ENCODE results near the gene FOXL2NB.
A peak's percentile ranks its signal among the peaks of the same experiment; 100 is the strongest.

FOXL2NB gene

GRCh38 chr3:138946663-138947494 lies at the start of gene FOXL2NB, which contains the start of gene FOXL2:
Gene FOXL2NB (plus strand): TSS chr3:138947217. CDS start chr3:138947365, 148 bp downstream.
Gene FOXL2 (minus strand): TSS chr3:138947137. CDS start chr3:138946722, 415 bp downstream.
- Histone ChIP-seq H3K4me3 (ENCODE audit: low read depth, low read length) (peak within 1 kb of the TSS; percentile 81), H3K79me2 (ENCODE audit: control insufficient read depth, insufficient read depth, low read length, unreplicated experiment) (no peaks in the 10 kb centered on the region), H3K27ac (ENCODE audit: low read depth, low read length) (no peak within 1 kb of the TSS), H2AFZ (ENCODE audit: low read length, unreplicated experiment) (peak within 1 kb of the TSS; percentile 82), H3K4me1 (ENCODE audit: control insufficient read depth, insufficient read depth, low read length, unreplicated experiment) (no peaks in the 10 kb centered on the region), H3K27me3 (ENCODE audit: insufficient read depth, low read length) (peaks cover 98% of the 10 kb centered on the region), H3K36me3 (ENCODE audit: insufficient read depth, low read length) (no peaks in the 10 kb centered on the region)

DNA sequence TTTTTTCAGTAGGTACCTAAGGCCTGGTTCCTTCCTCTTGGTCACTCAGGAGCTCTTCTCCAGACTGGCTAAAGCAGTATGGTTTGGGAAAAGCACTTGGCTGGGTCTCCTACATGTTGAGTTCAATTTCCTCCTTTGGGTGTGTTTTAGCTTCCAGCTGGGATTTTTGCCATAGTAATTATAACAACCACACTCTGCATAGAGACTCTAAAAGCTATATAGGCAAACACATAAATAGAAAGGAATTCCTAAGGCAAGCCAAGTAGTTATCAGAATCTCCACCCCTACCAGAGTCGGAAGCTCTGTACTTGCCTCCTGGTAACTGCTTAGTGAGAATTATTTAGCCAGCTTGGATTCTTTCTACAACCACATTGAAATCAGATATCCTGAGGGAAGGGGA lies 48.7 kb upstream of the FOXL2NB start:
- Histone ChIP-seq H3K27ac (ENCODE audit: low read depth, low read length) (no peak overlapping the region), H3K27me3 (ENCODE audit: insufficient read depth, low read length) (no peaks in the 10 kb centered on the region), H3K36me3 (ENCODE audit: insufficient read depth, low read length) (no peaks in the 10 kb centered on the region), H2AFZ (ENCODE audit: low read length, unreplicated experiment) (no peak overlapping the region), H3K4me1 (ENCODE audit: control insufficient read depth, insufficient read depth, low read length, unreplicated experiment) (no peaks in the 10 kb centered on the region), H3K79me2 (ENCODE audit: control insufficient read depth, insufficient read depth, low read length, unreplicated experiment) (no peaks in the 10 kb centered on the region), H3K4me3 (ENCODE audit: low read depth, low read length) (no peak overlapping the region)

DNA sequence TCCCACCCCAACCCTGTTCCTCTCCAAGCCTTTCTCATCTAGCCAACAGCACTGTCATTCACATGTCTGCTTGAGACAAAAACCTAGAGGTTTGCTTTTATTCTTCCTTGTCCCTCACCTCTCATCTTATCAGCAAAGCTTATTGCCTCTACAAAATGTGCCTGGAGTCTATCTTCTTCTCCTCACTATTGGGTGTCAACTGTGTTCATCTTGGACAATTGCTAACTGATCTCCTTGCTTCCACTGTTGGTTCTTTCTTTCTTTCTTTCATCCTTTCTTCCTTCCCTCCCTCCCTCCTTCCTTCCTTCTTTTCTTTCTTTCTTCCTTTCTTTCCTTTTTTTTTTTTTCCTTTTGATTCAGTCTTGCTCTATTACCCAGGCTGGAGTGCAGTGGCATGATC lies 48.3 kb upstream of the FOXL2NB start:
- H3K27me3 ChIP-seq (ENCODE audit: insufficient read depth, low read length) = no peaks in the 10 kb centered on the region
- no peaks in the 10 kb centered on the region for H3K79me2 ChIP-seq (ENCODE audit: control insufficient read depth, insufficient read depth, low read length, unreplicated experiment)
- H3K36me3 ChIP-seq (ENCODE audit: insufficient read depth, low read length) = no peaks in the 10 kb centered on the region
- H3K4me1 ChIP-seq (ENCODE audit: control insufficient read depth, insufficient read depth, low read length, unreplicated experiment) = no peaks in the 10 kb centered on the region
- no peak overlapping the region for H2AFZ ChIP-seq (ENCODE audit: low read length, unreplicated experiment)
- H3K4me3 ChIP-seq (ENCODE audit: low read depth, low read length) = no peak overlapping the region
- no peak overlapping the region for H3K27ac ChIP-seq (ENCODE audit: low read depth, low read length)

- Histone ChIP-seq H3K79me2 (ENCODE audit: control insufficient read depth, insufficient read depth, low read length, unreplicated experiment) (no peaks in the 10 kb centered on the region), H3K27me3 (ENCODE audit: insufficient read depth, low read length) (no peaks in the 10 kb centered on the region), H3K27ac (ENCODE audit: low read depth, low read length) (no peak overlapping the region), H3K4me3 (ENCODE audit: low read depth, low read length) (no peak overlapping the region), H2AFZ (ENCODE audit: low read length, unreplicated experiment) (no peak overlapping the region), H3K36me3 (ENCODE audit: insufficient read depth, low read length) (no peaks in the 10 kb centered on the region), H3K4me1 (ENCODE audit: control insufficient read depth, insufficient read depth, low read length, unreplicated experiment) (no peaks in the 10 kb centered on the region)
Observed at GRCh38 chr3:138899351-138899991, 47.5 kb upstream of the FOXL2NB start.

- Histone ChIP-seq H3K4me1 (ENCODE audit: control insufficient read depth, insufficient read depth, low read length, unreplicated experiment) (no peaks in the 10 kb centered on the region), H3K79me2 (ENCODE audit: control insufficient read depth, insufficient read depth, low read length, unreplicated experiment) (no peaks in the 10 kb centered on the region), H3K27ac (ENCODE audit: low read depth, low read length) (no peak overlapping the region), H3K36me3 (ENCODE audit: insufficient read depth, low read length) (no peaks in the 10 kb centered on the region), H2AFZ (ENCODE audit: low read length, unreplicated experiment) (no peak overlapping the region), H3K27me3 (ENCODE audit: insufficient read depth, low read length) (no peaks in the 10 kb centered on the region), H3K4me3 (ENCODE audit: low read depth, low read length) (no peak overlapping the region)
Observed at GRCh38 chr3:138901567-138901966, 45.5 kb upstream of the FOXL2NB start.

DNA sequence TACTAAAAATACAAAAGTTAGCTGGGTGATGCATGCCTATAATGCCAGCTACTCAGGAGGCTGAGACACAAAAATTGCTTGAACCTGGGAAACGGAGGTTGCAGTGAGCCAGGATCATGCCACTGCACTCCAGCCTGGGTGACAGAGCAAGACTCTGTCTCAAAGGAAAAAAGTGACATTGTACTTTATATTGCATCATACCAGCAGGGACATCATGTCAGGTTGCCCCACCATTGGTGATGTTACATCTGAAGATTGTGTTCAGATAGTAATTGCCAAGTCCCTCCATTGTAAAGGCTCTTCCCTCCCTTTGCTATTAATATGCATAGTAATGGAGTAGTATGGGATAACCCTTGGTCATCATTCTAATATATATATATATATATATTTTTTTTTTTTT lies 44.8 kb upstream of the FOXL2NB start:
- H2AFZ ChIP-seq (ENCODE audit: low read length, unreplicated experiment) = no peak overlapping the region
- H3K27me3 ChIP-seq (ENCODE audit: insufficient read depth, low read length) = no peaks in the 10 kb centered on the region
- H3K36me3 ChIP-seq (ENCODE audit: insufficient read depth, low read length) = no peaks in the 10 kb centered on the region
- H3K27ac ChIP-seq (ENCODE audit: low read depth, low read length) = no peak overlapping the region
- no peaks in the 10 kb centered on the region for H3K79me2 ChIP-seq (ENCODE audit: control insufficient read depth, insufficient read depth, low read length, unreplicated experiment)
- H3K4me3 ChIP-seq (ENCODE audit: low read depth, low read length) = no peak overlapping the region
- H3K4me1 ChIP-seq (ENCODE audit: control insufficient read depth, insufficient read depth, low read length, unreplicated experiment) = no peaks in the 10 kb centered on the region

- Histone ChIP-seq H3K4me1 (ENCODE audit: control insufficient read depth, insufficient read depth, low read length, unreplicated experiment) (no peaks in the 10 kb centered on the region), H3K27me3 (ENCODE audit: insufficient read depth, low read length) (no peaks in the 10 kb centered on the region), H3K79me2 (ENCODE audit: control insufficient read depth, insufficient read depth, low read length, unreplicated experiment) (no peaks in the 10 kb centered on the region), H3K4me3 (ENCODE audit: low read depth, low read length) (no peak overlapping the region), H3K36me3 (ENCODE audit: insufficient read depth, low read length) (no peaks in the 10 kb centered on the region), H3K27ac (ENCODE audit: low read depth, low read length) (no peak overlapping the region), H2AFZ (ENCODE audit: low read length, unreplicated experiment) (no peak overlapping the region)
Observed at GRCh38 chr3:138907539-138907938, 39.5 kb upstream of the FOXL2NB start.

GRCh38 chr3:138908846-138909245 lies 38.2 kb upstream of the FOXL2NB start:
- H3K27ac ChIP-seq (ENCODE audit: low read depth, low read length) = no peak overlapping the region
- H3K4me1 ChIP-seq (ENCODE audit: control insufficient read depth, insufficient read depth, low read length, unreplicated experiment) = no peaks in the 10 kb centered on the region
- no peak overlapping the region for H2AFZ ChIP-seq (ENCODE audit: low read length, unreplicated experiment)
- H3K36me3 ChIP-seq (ENCODE audit: insufficient read depth, low read length) = no peaks in the 10 kb centered on the region
- no peaks in the 10 kb centered on the region for H3K27me3 ChIP-seq (ENCODE audit: insufficient read depth, low read length)
- H3K79me2 ChIP-seq (ENCODE audit: control insufficient read depth, insufficient read depth, low read length, unreplicated experiment) = no peaks in the 10 kb centered on the region
- no peak overlapping the region for H3K4me3 ChIP-seq (ENCODE audit: low read depth, low read length)

- Histone ChIP-seq H3K79me2 (ENCODE audit: control insufficient read depth, insufficient read depth, low read length, unreplicated experiment) (no peaks in the 10 kb centered on the region), H3K27me3 (ENCODE audit: insufficient read depth, low read length) (no peaks in the 10 kb centered on the region), H3K4me1 (ENCODE audit: control insufficient read depth, insufficient read depth, low read length, unreplicated experiment) (peaks cover 4% of the 10 kb centered on the region), H3K36me3 (ENCODE audit: insufficient read depth, low read length) (no peaks in the 10 kb centered on the region), H3K4me3 (ENCODE audit: low read depth, low read length) (no peak overlapping the region), H2AFZ (ENCODE audit: low read length, unreplicated experiment) (no peak overlapping the region), H3K27ac (ENCODE audit: low read depth, low read length) (no peak overlapping the region)
Observed at GRCh38 chr3:138909904-138910303, 37.1 kb upstream of the FOXL2NB start.

DNA sequence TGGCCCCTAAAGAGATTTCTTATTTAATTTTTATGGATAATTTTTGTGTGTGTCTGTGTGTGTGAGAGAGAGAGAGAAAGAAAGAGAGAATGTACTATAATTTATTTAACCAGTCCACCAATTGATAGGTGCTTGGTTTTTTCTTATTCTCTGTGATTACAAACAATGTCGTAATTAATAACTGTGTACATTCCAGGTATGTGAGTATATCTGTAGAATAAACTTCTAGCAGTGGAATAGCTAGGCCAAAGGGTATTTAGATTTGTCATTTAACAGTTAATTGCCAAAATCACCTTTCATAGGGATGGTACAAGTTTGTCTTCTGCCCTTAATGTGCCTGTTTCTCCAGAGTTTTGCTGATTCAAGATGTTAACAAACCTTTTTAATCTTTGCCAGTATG lies 35.4 kb upstream of the FOXL2NB start:
- H3K27ac ChIP-seq (ENCODE audit: low read depth, low read length) = no peak overlapping the region
- no peak overlapping the region for H3K4me3 ChIP-seq (ENCODE audit: low read depth, low read length)
- H3K27me3 ChIP-seq (ENCODE audit: insufficient read depth, low read length) = no peaks in the 10 kb centered on the region
- peaks cover 9% of the 10 kb centered on the region for H3K4me1 ChIP-seq (ENCODE audit: control insufficient read depth, insufficient read depth, low read length, unreplicated experiment)
- no peaks in the 10 kb centered on the region for H3K79me2 ChIP-seq (ENCODE audit: control insufficient read depth, insufficient read depth, low read length, unreplicated experiment)
- H3K36me3 ChIP-seq (ENCODE audit: insufficient read depth, low read length) = no peaks in the 10 kb centered on the region
- no peak overlapping the region for H2AFZ ChIP-seq (ENCODE audit: low read length, unreplicated experiment)

DNA sequence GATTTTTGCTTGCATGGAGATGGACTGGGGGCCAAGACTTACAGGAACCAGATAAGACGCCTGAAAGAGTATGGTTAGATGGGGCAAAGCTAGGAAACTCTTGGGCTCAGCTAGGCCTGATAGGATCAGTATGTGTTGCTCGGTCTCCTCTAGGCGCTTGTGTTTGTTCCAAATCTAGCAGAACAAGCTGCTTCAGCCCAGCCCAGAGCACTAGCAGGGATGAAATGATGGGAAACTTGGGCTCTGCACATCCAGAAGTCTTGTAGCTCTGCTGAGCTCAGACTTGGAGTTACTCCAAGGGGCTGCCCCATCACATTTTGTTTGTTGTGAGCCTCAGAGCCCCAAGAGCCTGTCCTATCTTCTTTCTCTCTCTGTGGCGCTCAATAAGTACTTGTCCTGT lies 34.8 kb upstream of the FOXL2NB start:
- no peak overlapping the region for H2AFZ ChIP-seq (ENCODE audit: low read length, unreplicated experiment)
- no peak overlapping the region for H3K27ac ChIP-seq (ENCODE audit: low read depth, low read length)
- no peak overlapping the region for H3K4me3 ChIP-seq (ENCODE audit: low read depth, low read length)
- H3K36me3 ChIP-seq (ENCODE audit: insufficient read depth, low read length) = no peaks in the 10 kb centered on the region
- no peaks in the 10 kb centered on the region for H3K27me3 ChIP-seq (ENCODE audit: insufficient read depth, low read length)
- peaks cover 13% of the 10 kb centered on the region for H3K4me1 ChIP-seq (ENCODE audit: control insufficient read depth, insufficient read depth, low read length, unreplicated experiment)
- H3K79me2 ChIP-seq (ENCODE audit: control insufficient read depth, insufficient read depth, low read length, unreplicated experiment) = no peaks in the 10 kb centered on the region

All from ACC112 (cell line).